GM19240 (cell line): Measurements from ENCODE around the gene ZNF532.
"Not testable (repeated sequence)": the region's sequence is repeated elsewhere in the genome, so short reads cannot be mapped to it uniquely, and the experiment has no call there.

Experiments used
- DNase-seq: peaks from one replicate; pipeline ENCODE4 v3.0.0; 2011; ENCODE audit warnings: low spot score; ENCODE audit not compliant: insufficient read length

ZNF532 gene

GRCh38 chr18:58864146-58865032 is at the start of gene ZNF532:
ZNF532 (plus strand) TSS chr18:58864877. CDS start in a region left out here.
- DNase-seq, result no peak

- DNase-seq, result no peak
Observed at GRCh38 chr18:58819051-58819450, 45.6 kb upstream of the ZNF532 start.

GRCh38 chr18:58820251-58820650 is 44.4 kb upstream of the ZNF532 start:
- DNase-seq, result no peak

GRCh38 chr18:58822944-58823343 is 41.7 kb upstream of the ZNF532 start:
- DNase-seq, result no peak

- DNase-seq, result no peak
Observed at GRCh38 chr18:58823412-58823811, 41.3 kb upstream of the ZNF532 start.

GRCh38 chr18:58826926-58827325 is 37.8 kb upstream of the ZNF532 start:
- not testable (repeated sequence) for DNase-seq

- no peak for DNase-seq
Observed at GRCh38 chr18:58827428-58827827, 37.2 kb upstream of the ZNF532 start.

- no peak for DNase-seq
Observed at GRCh38 chr18:58827886-58828285, 36.8 kb upstream of the ZNF532 start.

GRCh38 chr18:58828399-58829121 is 36.1 kb upstream of the ZNF532 start:
- no peak for DNase-seq

GRCh38 chr18:58829263-58829662 is 35.4 kb upstream of the ZNF532 start:
- no peak for DNase-seq

- not testable (repeated sequence) for DNase-seq
Observed at GRCh38 chr18:58829886-58830285, 34.8 kb upstream of the ZNF532 start.

GRCh38 chr18:58831606-58832005 is 33.1 kb upstream of the ZNF532 start:
- no peak for DNase-seq

- DNase-seq, result no peak
Observed at GRCh38 chr18:58838165-58838860, 26.4 kb upstream of the ZNF532 start.

GRCh38 chr18:58838946-58839345 is 25.7 kb upstream of the ZNF532 start:
- DNase-seq, result no peak

GRCh38 chr18:58842978-58843687 is 21.5 kb upstream of the ZNF532 start:
- DNase-seq, result no peak

- DNase-seq, result no peak
Observed at GRCh38 chr18:58843688-58844035, 21.0 kb upstream of the ZNF532 start.

- no peak for DNase-seq
Observed at GRCh38 chr18:58844871-58845270, 19.8 kb upstream of the ZNF532 start.

GRCh38 chr18:58845928-58846724 is 18.6 kb upstream of the ZNF532 start:
- no peak for DNase-seq

GRCh38 chr18:58847383-58848071 is 17.1 kb upstream of the ZNF532 start:
- DNase-seq, result no peak

- no peak for DNase-seq
Observed at GRCh38 chr18:58848685-58849084, 16.0 kb upstream of the ZNF532 start.
